SK-N-SH (cell line): Measurements from ENCODE around the gene PLA2G4B. TPM values are rescaled to one million over a fixed set of nuclear protein-coding genes. Genes with fewer than 3 reads are reported as not detected.

Experiments used
- EZH2phosphoT487 ChIP-seq: fragments of 200-600 bp; sonication (generic); IDR thresholded peaks from 2 replicates; pipeline ENCODE4 v1.6.1; 2017; ENCODE audit warnings: low read depth, mixed run types, mild to moderate bottlenecking, antibody characterized with exemption, moderate library complexity, borderline replicate concordance
- FOSL2 ChIP-seq: IDR thresholded peaks from 2 replicates; pipeline ENCODE4 v1.4.0; 2012; ENCODE audit warnings: low read depth, mild to moderate bottlenecking, moderate library complexity, borderline replicate concordance
- FOXJ3 ChIP-seq: sonication (generic); formaldehyde crosslinking; IDR thresholded peaks from 2 replicates; pipeline ENCODE4 v1.5.1; 2020; ENCODE audit warnings: mild to moderate bottlenecking, missing genetic modification reagents
- GABPA ChIP-seq: IDR thresholded peaks from 2 replicates; pipeline ENCODE4 v1.4.0; 2012; ENCODE audit warnings: low read depth, mild to moderate bottlenecking
- GATA2 ChIP-seq: sonication (generic); formaldehyde crosslinking; IDR thresholded peaks from 2 replicates; pipeline ENCODE4 v1.5.0; 2020; ENCODE audit warnings: mild to moderate bottlenecking, missing genetic modification reagents
- IRF3 ChIP-seq: fragments of 150-350 bp; IDR thresholded peaks from 2 replicates; pipeline ENCODE4 v1.6.1; 2016; ENCODE audit warnings: mild to moderate bottlenecking, low read depth, low read length
- JUND ChIP-seq: IDR thresholded peaks from 2 replicates; pipeline ENCODE4 v1.4.0; 2012
- MEF2A ChIP-seq: IDR thresholded peaks from 2 replicates; pipeline ENCODE4 v1.4.0; 2012; ENCODE audit warnings: low read depth, borderline replicate concordance
- NFIC ChIP-seq: IDR thresholded peaks from 2 replicates; pipeline ENCODE4 v1.4.0; 2012; ENCODE audit warnings: borderline replicate concordance
- NRF1 ChIP-seq: IDR thresholded peaks from 2 replicates; pipeline ENCODE4 v1.6.1; 2012; ENCODE audit warnings: low read depth, mild to moderate bottlenecking, low read length
- RAD21 ChIP-seq: IDR thresholded peaks from 2 replicates; pipeline ENCODE4 v1.6.1; 2012; ENCODE audit warnings: mild to moderate bottlenecking, low read length
- RCOR1 ChIP-seq: fragments of 150-350 bp; IDR thresholded peaks from 2 replicates; pipeline ENCODE4 v1.6.1; 2017; ENCODE audit warnings: antibody characterized with exemption, low read length
- RXRA ChIP-seq: IDR thresholded peaks from 2 replicates; pipeline ENCODE4 v1.4.0; 2012; ENCODE audit warnings: low read depth, mild to moderate bottlenecking, borderline replicate concordance
- SIN3A ChIP-seq: IDR thresholded peaks from 2 replicates; pipeline ENCODE4 v1.6.1; 2012; ENCODE audit warnings: low read depth, mild to moderate bottlenecking, low read length, moderate library complexity, borderline replicate concordance
- SMC3 ChIP-seq: IDR thresholded peaks from 2 replicates; pipeline ENCODE4 v1.6.1; 2012; ENCODE audit warnings: low read depth, low read length, improper control_type of control experiment
- TAF1 ChIP-seq: IDR thresholded peaks from 2 replicates; pipeline ENCODE4 v1.6.1; 2012; ENCODE audit warnings: low read depth, mild to moderate bottlenecking, low read length, moderate library complexity, borderline replicate concordance
- TCF12 ChIP-seq: IDR thresholded peaks from 2 replicates; pipeline ENCODE4 v1.4.0; 2012
- YY1 ChIP-seq: IDR thresholded peaks from 2 replicates; pipeline ENCODE4 v1.4.0; 2012; ENCODE audit warnings: low read depth, mild to moderate bottlenecking
- polyA plus RNA-seq, 3 experiments: library from polyadenylated mRNA; depleted of rRNA; stranded (reverse); fragments of >200 nt; gene quantifications; 2 replicates each; pipeline ENCODE4 v1.2.3, GENCODE V29; 2012
- TF ChIP-seq, protein P1 (sequence below): IDR thresholded peaks from 2 replicates; pipeline ENCODE4 v1.4.0; 2012; ENCODE audit warnings: low read depth
- TF ChIP-seq, protein P2 (sequence below): fragments of 200-600 bp; sonication (generic); IDR thresholded peaks from 2 replicates; pipeline ENCODE4 v1.6.1; 2017; ENCODE audit warnings: antibody characterized with exemption, mild to moderate bottlenecking, moderate library complexity

Gene PLA2G4B
- polyA plus RNA-seq, 1 of the 3 experiments (the other 2 are of a cell fraction) = 5.3 TPM

DNA sequence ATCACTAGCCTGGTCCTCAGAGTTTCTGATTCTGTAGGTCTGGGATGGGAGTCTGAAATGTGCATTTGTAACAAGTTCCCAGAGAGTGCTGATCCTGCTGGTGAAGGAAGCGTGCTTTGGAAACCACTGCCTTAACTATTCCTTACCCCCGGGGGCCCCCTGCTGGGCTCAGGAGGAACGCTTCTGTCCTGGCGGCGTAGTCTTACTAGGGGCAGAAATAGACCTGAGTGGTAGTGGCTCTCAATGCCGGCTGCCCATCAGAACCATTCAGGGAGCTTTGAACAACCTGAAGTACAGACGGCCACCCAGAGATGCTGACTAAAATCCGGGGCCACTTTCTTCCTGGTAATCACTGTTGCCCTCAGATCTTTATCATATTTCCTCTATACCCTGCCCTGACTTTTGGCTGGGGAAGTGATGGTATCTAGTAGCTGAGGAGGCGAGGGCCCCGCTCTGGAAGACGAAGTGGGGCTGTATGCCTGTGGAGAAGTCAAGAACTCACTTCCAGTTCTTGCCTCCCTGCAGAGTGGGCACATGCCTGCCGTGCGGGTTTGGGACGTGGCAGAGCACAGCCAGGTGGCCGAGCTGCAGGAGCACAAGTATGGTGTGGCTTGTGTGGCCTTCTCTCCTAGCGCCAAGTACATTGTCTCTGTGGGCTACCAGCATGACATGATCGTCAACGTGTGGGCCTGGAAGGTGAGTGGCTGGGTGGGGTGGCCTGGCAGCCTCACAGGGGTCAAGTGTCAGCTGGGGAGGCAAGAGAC lies 27.0 kb upstream of the PLA2G4B start (continued):
- no peak for TF ChIP-seq YY1
- TF ChIP-seq RAD21 = peak; percentile 98
- TF ChIP-seq GABPA = no peak
- peak; percentile 35; the same call in 1 of the 2 replicates for TF ChIP-seq NRF1
- TF ChIP-seq EZH2phosphoT487 = no peak
- TF ChIP-seq GATA2 (CRISPR knock-in tag) = no peak
- TF ChIP-seq SIN3A = no peak
- no peak for TF ChIP-seq FOSL2
- TF ChIP-seq MEF2A = no peak
- peak; percentile 98 for TF ChIP-seq SMC3
- no peak for TF ChIP-seq RCOR1
- TF ChIP-seq JUND = no peak
- TF ChIP-seq, protein P1, sequence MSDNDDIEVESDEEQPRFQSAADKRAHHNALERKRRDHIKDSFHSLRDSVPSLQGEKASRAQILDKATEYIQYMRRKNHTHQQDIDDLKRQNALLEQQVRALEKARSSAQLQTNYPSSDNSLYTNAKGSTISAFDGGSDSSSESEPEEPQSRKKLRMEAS = 0 out of 2 replicates have a peak, but pooled peaks have one; percentile 51
- no peak for TF ChIP-seq NFIC
- TF ChIP-seq, protein P2, sequence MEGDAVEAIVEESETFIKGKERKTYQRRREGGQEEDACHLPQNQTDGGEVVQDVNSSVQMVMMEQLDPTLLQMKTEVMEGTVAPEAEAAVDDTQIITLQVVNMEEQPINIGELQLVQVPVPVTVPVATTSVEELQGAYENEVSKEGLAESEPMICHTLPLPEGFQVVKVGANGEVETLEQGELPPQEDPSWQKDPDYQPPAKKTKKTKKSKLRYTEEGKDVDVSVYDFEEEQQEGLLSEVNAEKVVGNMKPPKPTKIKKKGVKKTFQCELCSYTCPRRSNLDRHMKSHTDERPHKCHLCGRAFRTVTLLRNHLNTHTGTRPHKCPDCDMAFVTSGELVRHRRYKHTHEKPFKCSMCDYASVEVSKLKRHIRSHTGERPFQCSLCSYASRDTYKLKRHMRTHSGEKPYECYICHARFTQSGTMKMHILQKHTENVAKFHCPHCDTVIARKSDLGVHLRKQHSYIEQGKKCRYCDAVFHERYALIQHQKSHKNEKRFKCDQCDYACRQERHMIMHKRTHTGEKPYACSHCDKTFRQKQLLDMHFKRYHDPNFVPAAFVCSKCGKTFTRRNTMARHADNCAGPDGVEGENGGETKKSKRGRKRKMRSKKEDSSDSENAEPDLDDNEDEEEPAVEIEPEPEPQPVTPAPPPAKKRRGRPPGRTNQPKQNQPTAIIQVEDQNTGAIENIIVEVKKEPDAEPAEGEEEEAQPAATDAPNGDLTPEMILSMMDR = peak; percentile 92
- TF ChIP-seq RXRA = no peak
- TF ChIP-seq FOXJ3 (CRISPR knock-in tag) = no peak
- TF ChIP-seq TAF1 = no peak
- TF ChIP-seq IRF3 = no peak
- no peak for TF ChIP-seq TCF12
